ENCODE measurements around the gene SCART1.

Gene SCART1

GRCh38 chr10:133464582-133465031 is 10.9 kb downstream of the SCART1 start:
- Histone ChIP-seq H3K9me2 (replicated peaks; ENCODE audit: control insufficient read depth, low read length) (no peaks in the 10 kb centered on the region), H3K4me3 (ENCODE audit: low read length) (no peak overlapping the region), H3K27me3 (ENCODE audit: control insufficient read depth, low read length) (no peaks in the 10 kb centered on the region), H4K20me1 (ENCODE audit: control insufficient read depth, insufficient read depth, low read depth, low read length) (no peaks in the 10 kb centered on the region), H3K36me3 (ENCODE audit: control insufficient read depth, low read length) (no peaks in the 10 kb centered on the region), H3K4me2 (ENCODE audit: low read length) (no peak overlapping the region), H3F3A (ENCODE audit: control insufficient read depth, insufficient read depth) (no peaks in the 10 kb centered on the region), H3K79me2 (ENCODE audit: control insufficient read depth, low read length) (no peaks in the 10 kb centered on the region), H3K9me3 (ENCODE audit: control insufficient read depth, insufficient read depth, low read length) (no peaks in the 10 kb centered on the region), H3K27ac (ENCODE audit: low read depth, low read length) (no peak overlapping the region), H3K4me1 (ENCODE audit: control insufficient read depth, low read length) (no peaks in the 10 kb centered on the region)
- TF ChIP-seq, protein P1, sequence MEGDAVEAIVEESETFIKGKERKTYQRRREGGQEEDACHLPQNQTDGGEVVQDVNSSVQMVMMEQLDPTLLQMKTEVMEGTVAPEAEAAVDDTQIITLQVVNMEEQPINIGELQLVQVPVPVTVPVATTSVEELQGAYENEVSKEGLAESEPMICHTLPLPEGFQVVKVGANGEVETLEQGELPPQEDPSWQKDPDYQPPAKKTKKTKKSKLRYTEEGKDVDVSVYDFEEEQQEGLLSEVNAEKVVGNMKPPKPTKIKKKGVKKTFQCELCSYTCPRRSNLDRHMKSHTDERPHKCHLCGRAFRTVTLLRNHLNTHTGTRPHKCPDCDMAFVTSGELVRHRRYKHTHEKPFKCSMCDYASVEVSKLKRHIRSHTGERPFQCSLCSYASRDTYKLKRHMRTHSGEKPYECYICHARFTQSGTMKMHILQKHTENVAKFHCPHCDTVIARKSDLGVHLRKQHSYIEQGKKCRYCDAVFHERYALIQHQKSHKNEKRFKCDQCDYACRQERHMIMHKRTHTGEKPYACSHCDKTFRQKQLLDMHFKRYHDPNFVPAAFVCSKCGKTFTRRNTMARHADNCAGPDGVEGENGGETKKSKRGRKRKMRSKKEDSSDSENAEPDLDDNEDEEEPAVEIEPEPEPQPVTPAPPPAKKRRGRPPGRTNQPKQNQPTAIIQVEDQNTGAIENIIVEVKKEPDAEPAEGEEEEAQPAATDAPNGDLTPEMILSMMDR (IDR thresholded peaks at IDR 0.05; ENCODE audit: low read depth, low read length, poor library complexity, severe bottlenecking), result no peak
- TF ChIP-seq EZH2phosphoT487 (IDR thresholded peaks at IDR 0.05; ENCODE audit: borderline replicate concordance, low read length), result no peak

DNA sequence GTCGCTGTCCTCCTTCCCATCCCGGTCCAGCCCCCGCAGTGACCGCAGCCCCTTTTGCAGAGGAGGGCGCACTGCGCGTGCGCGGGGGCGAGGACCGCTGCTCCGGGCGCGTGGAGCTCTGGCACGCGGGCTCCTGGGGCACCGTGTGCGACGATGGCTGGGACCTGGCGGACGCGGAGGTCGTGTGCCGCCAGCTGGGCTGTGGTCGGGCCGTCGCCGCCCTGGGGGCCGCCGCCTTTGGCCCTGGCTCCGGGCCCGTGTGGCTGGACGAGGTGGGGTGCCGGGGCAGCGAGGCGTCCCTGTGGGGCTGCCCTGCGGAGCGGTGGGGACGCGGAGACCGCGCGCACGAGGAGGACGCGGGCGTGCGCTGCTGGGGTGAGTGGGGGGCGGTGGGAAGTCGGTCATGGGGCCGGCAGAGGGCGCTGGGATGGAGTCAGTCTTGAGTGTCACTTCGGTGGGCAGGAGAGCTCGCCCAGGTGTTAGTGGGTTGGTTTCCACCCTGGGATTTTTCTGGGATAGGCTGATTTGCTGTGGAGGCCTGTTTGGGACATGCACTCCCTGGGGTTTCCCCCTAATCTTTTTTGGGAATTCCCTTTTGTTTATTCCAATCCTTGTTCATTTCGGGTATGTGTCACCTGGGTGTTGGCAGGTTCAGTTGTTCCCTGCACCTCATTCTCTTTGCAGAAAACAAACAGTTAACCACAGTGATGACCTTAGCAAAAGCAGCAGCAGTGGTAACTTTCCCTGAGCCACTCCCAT is 11.6 kb downstream of the SCART1 start:
- Histone ChIP-seq H3F3A (ENCODE audit: control insufficient read depth, insufficient read depth) (no peaks in the 10 kb centered on the region), H3K4me2 (ENCODE audit: low read length) (no peak overlapping the region), H3K79me2 (ENCODE audit: control insufficient read depth, low read length) (no peaks in the 10 kb centered on the region), H3K9me2 (replicated peaks; ENCODE audit: control insufficient read depth, low read length) (no peaks in the 10 kb centered on the region), H4K20me1 (ENCODE audit: control insufficient read depth, insufficient read depth, low read depth, low read length) (no peaks in the 10 kb centered on the region), H3K27me3 (ENCODE audit: control insufficient read depth, low read length) (no peaks in the 10 kb centered on the region), H3K4me3 (ENCODE audit: low read length) (no peak overlapping the region), H3K36me3 (ENCODE audit: control insufficient read depth, low read length) (no peaks in the 10 kb centered on the region), H3K4me1 (ENCODE audit: control insufficient read depth, low read length) (no peaks in the 10 kb centered on the region), H3K27ac (ENCODE audit: low read depth, low read length) (no peak overlapping the region), H3K9me3 (ENCODE audit: control insufficient read depth, insufficient read depth, low read length) (no peaks in the 10 kb centered on the region)
- no peak for TF ChIP-seq EZH2phosphoT487 (IDR thresholded peaks at IDR 0.05; ENCODE audit: borderline replicate concordance, low read length)
- TF ChIP-seq, protein P1 (IDR thresholded peaks at IDR 0.05; ENCODE audit: low read depth, low read length, poor library complexity, severe bottlenecking), result no peak

DNA sequence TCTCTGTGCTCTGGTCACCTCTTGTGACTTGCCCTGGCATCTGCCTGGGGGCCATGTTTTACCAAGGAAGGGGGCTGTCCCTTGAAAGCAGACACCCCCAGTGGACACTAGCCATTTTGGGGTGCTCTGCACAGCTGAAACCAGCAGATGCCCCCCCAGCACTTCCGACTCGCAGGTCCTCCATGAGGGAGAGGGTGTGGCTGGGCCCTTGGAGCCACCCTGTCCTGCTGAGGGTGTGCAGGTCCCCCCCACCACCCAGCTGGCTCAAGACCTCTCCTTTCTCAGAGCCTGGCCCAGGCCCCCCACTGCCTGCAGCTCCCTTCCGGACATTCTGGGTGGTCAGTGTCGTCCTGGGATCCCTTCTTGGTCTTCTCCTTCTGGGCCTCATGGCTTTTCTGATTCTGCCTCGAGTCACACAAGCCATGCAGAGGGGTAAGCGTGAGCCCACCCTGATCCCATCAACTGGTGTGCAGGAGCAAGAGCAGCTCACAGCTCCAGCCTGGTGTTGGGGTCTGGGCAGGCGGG is 12.3 kb downstream of the SCART1 start:
- no peaks in the 10 kb centered on the region for H3K9me3 ChIP-seq (ENCODE audit: control insufficient read depth, insufficient read depth, low read length)
- TF ChIP-seq, protein P1 (IDR thresholded peaks at IDR 0.05; ENCODE audit: low read depth, low read length, poor library complexity, severe bottlenecking), result no peak
- TF ChIP-seq EZH2phosphoT487 (IDR thresholded peaks at IDR 0.05; ENCODE audit: borderline replicate concordance, low read length), result no peak
- no peaks in the 10 kb centered on the region for H4K20me1 ChIP-seq (ENCODE audit: control insufficient read depth, insufficient read depth, low read depth, low read length)
- H3K27me3 ChIP-seq (ENCODE audit: control insufficient read depth, low read length), result no peaks in the 10 kb centered on the region
- H3K9me2 ChIP-seq (replicated peaks; ENCODE audit: control insufficient read depth, low read length), result no peaks in the 10 kb centered on the region
- no peaks in the 10 kb centered on the region for H3K36me3 ChIP-seq (ENCODE audit: control insufficient read depth, low read length)
- H3K79me2 ChIP-seq (ENCODE audit: control insufficient read depth, low read length), result no peaks in the 10 kb centered on the region
- no peak overlapping the region for H3K4me2 ChIP-seq (ENCODE audit: low read length)
- H3K4me1 ChIP-seq (ENCODE audit: control insufficient read depth, low read length), result no peaks in the 10 kb centered on the region
- no peak overlapping the region for H3K27ac ChIP-seq (ENCODE audit: low read depth, low read length)
- no peaks in the 10 kb centered on the region for H3F3A ChIP-seq (ENCODE audit: control insufficient read depth, insufficient read depth)
- H3K4me3 ChIP-seq (ENCODE audit: low read length), result no peak overlapping the region
